HG03457 (cell line): ENCODE results near the gene FRRS1L.

ENCODE experiments used
- ATAC-seq: cut with Tn5 transposase; IDR thresholded peaks from one replicate; pipeline ENCODE4 v1.9.1; 2021; ENCODE audit warnings: moderate number of reproducible peaks; ENCODE audit not compliant: unreplicated experiment

Gene FRRS1L

DNA sequence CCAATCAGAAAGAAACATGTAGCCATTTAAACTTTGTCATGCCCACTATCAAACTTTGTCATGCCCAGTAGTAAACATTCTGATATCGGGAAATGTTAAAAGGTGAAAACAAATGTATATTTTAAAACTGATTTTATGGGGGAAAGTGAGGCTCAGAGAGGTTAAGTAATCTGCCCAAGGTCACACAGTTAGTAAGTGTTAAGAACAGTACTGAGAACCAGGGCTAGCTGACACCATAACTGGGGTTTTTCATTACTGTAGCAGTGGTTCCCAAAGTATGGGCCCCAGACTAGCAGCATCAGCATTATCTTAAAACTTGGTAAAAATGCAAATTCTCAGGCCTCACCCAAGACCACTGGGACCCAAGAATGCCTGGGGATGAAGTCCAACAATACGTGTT is 9.9 kb upstream of the FRRS1L start:
- ATAC-seq, result no peak

DNA sequence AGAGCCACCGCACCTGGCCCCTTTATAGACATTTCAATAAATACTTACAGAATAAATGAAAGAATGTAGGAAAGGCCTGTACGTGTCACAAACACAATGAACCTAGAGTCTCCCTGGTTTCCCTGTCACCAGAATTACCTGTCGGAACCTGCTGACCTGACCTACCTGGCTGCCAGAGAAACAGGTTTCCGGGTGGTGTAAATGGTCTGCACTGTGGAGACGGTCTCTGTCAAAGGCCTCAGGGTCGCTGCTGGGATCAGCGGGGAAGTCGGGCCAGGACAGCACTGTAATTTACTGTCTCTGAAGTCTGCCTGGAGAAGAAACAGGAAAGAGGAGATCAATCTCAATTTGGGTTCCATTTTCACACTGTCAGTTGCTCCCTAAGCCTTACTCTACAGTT is 9.3 kb upstream of the FRRS1L start:
- ATAC-seq, result no peak

DNA sequence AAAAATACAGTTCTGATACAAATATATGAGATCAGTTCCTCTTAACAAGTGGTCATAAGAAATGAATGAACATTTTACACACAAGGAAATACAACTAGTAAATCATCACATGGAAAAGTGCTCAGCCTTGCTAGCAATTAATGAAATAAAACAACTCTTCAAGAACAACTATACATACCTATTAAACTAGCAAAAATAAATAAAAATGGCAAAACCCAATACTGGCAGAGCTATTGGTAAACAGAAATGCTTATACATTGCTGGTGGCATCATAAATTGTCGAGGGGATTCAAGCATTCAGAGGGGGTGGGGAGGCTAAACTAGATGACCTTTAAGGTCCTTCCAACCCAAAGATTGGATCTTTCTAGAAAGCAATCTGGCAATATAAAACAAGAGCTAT is 5.9 kb upstream of the FRRS1L start:
- no peak for ATAC-seq

DNA sequence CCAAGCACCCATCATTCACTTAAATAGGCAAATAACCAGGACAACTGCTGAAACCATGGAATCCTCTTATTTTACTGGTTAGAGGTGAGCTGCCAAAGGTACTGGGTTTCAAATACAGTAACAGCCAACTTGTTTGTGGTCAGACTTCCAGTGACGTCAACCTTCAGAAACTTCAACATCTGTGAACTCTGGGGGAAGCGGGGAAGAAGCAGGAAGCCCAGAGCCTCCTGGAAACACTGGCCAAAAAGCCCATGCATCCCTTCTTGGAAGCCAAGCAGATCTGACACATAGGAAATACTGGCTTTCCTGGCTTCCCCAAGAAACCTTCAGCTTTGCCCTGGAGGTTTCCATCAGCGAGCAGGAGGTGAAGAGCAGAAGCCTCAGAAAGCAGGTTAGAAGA is 4.9 kb upstream of the FRRS1L start:
- ATAC-seq, result no peak

DNA sequence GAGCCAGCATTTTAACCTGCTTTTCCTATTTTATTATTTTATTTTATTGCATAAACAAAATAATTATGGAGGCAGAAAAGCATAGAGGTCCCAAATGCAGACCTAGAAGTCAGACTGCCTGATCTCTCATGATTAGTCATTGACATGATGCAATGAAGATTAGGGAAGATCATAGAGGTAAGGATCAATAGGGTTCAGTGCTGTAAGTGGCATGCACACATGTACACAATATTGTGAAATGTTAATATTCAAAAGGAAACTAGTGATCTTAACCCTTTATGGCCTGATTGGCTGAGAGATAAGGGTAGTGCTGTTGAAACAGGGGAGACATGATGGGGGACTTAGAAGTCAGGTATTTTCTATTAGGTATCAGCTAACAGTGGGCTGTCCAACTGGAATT is 1.1 kb upstream of the FRRS1L start:
- no peak for ATAC-seq

DNA sequence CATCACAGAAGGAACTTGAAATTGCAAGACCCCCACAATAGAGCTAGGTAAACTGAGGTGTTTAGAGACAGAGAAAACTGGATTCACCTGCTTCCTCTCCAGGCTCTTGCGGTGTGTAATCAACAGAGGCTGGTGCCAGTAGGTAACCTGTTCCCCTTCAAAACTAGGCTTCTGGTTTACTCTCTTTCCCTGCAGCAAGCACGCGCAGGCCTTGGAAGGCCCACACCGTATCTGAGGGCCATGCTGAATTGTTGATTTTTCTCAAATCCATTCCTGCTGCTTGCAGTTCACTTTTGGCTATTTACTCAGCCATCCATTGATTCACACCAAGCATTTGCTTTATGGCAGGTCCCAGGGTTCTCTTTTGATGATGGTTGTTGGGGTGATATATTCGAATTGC is 667 bp upstream of the FRRS1L start:
- no peak for ATAC-seq

DNA sequence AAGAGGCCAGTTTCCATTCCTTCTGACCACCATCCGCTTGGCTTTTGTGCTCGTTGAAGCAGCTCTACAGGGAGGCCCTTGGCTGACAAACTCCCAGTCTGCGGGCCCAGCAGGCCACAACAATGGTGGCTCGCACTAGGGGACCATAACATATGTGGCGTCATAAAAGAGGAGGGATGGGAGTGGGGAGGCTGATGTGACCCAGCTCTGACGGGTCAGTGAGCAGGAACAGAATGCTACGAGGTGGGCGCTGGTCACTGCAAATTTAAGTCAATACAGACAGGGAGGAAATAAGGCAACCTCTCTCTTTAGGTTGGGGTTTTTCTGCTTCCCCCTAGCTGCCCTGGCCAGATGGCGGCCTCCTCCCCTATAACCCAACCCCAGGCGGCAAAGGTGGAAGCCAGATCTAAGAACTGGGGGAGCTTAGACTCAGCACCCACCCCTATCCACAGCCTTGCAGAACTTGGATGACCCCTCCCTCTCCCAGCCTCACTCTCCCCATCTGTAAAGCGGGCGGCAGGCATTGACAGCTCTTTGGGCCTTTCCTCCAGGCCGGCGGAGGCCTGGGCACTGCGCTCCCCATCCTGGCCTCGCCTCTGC is 778 bp downstream of the FRRS1L start:
- no peak for ATAC-seq

DNA sequence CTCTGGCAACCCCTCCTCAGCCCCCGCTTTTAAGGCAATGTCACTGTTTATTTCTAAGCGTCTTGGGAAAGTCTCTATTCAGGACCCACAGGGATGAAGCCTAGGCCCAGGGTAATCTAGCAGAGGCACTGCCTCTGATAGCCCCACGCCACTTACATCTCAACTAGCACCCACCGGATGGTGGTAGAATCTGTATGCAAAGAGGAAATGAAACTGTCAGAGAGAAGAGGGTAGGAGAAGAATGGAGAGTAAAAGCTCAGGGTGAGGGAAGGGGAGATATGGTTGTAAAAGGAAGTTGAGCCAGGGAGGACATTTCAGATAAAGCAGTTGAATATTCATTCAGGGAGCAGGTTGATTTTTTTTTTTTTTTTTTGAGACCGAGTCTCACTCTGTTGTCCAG is 3.0 kb downstream of the FRRS1L start:
- ATAC-seq, result no peak

DNA sequence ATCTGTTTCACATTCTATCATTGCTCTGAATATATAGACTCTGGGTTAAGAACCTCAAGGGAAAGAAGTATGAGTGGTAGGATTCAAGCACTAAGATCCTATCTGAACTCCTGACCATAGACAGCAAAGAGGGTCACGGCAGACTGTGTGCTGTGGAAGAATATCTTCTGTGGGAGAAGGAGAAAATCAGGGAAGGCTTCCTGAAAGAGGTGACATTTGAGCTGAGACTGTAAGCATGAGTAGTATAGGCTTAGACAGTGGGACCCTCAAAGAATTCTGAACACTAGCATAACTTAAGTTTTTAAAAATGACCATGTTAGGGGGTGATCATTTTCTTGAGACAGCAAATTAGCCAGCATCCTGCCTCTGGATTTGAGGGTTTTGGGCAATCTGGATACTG is 3.9 kb downstream of the FRRS1L start:
- no peak for ATAC-seq

DNA sequence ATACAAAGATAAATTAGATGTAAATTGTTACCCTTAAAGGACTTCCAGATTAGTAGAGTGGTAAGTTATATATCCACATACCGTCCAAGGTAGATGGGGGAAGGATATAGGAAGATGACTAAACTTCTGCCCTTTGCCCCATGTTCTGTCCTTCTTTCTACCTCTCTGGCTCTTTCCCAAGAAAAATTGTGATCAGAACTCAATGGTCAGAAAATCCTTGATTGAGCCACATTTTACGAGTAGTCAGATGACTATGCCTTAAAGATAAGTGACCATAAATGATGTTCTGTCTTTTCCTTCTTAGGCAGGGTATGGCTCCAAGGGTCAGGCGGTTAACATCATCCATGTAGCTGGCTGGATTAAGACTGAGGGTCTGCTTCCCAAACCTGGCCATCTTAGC is 4.4 kb downstream of the FRRS1L start:
- ATAC-seq, result no peak

DNA sequence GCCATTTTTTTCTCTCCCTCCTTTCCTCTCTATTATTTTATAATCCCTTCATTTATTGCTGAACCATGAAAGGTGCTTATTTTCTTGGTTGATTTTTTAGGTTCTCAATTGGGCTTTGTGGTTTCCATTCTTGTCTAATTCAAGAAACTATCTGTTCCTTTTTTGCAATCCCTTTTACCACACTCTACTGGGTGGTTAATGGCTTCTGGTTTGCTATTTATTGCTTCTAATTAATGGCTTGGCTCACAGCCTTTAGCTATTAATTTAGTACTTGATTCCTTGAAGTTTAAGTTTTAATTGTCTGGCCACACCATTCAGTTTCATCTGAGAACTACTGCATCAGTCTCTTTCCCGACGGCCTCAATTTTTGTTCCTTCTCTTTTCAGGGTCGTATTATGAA is 5.6 kb downstream of the FRRS1L start:
- ATAC-seq, result no peak

DNA sequence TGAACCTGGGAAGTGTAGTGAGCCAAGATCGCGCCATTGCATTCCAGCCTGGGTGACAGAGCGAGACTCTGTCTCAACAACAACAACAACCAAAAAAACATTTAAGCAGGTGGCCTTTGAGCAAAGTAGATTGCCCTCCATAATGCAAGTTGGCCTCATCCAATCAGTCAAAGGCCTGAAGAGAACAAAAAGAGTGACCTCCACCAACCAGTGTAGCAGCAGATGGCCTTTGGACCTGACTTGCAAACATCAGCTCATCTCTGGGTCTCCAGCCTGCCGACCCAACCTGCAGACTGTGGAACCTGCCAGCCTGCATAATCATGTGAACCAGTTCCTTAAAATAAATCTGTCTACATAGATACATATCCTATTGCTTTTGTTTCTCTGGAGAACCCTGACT is 7.5 kb downstream of the FRRS1L start:
- ATAC-seq, result no peak

DNA sequence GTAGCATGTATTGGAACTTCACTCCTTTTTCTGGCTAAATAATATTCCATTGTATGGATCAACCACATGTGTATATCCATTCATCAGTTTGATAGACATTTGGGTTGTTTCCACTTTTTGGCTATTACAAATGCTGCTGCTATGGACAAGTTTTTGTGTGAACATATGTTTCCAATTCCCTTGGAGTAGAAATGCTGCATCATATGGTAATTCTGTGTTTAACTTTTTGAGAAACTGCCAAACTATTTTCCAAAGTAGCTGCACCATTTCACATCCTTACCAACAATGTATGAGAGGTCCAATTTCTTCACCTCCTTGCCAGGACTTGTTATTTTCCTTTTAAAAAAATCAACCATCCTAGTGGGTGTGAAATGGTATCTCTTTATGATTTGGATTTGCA is 8.4 kb downstream of the FRRS1L start:
- no peak for ATAC-seq

DNA sequence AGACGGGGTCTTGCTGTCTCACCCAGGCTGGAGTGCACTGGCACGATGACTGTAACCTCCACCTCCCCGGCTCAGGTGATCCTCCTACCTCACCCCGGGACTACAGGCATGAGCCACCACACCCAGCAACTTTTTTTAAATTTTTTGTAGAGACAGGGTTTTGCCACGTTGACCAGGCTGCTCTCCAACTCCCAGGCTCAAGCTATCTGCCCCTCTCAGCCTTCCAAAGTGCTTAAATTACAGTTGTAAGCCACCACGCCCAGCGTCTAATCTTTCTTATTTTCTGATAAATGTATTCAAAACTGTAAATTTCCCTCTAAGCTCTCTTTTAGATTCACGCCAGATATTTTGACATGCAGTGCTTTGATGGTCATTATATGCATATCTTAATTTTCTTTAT is 10.3 kb downstream of the FRRS1L start:
- ATAC-seq, result no peak

DNA sequence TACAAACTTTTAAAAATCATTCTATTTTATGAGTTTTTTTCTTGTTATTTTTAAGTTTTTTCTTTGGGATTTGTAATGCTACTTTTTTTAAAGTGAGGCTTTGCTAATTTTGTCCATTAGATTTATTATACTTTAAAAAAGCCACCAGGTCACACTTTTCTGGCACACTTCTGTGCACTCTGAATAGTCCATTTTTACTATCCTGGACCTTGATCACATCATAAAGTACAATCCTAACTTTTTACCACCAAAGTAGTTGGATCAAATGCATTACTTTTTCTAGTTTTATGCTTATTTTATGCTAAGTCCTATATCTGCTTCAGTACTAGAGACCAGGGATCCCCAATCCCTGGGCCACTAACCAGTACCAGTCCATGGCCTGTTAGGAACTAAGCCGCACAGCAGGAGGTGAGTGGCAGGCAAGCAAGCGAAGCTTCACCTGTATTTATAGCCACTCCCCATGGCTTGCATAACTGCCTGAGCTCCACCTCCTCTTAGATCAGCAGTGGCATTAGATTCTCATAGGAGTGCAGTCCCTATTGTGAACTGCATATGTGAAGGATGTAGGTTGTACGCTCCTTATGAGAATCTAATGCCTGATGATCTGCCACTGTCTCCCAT is 16.0 kb downstream of the FRRS1L start:
- ATAC-seq, result no peak

DNA sequence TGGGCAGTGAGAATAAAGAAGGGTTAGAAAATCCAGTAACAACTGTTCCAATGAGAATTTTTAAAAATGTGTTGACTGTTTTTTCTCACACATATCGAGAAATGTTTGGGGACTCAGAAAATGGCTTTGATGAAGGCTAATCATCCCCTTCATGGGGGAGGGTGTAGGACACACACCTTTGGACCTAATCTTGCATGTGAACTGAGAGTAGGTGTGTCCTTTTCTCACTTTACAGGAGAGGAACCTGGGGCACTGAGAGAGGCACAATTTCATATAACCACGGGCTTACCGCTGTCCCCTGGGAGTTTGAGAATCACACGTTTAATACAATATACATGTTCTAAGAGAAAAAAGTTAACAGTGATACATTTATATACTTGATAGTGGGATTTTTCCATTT is 17.3 kb downstream of the FRRS1L start:
- no peak for ATAC-seq

DNA sequence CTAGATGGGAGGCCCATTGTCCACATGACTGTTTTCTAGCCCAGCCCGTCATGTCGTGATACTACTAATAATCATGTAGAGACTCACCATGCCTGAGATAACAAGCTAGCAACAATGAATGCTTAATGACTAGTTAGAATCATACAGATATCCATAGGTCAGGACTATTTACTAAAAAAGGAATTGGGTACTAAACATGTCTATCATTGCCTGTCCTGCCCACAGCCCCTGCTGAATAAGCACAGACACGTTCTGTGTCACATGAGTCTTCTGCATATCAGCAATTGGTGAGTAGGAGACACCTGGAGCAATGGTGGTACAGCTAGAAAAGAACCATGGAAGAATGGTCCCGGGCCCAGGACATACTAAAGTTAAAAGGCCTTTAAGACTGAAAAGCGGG is 18.0 kb downstream of the FRRS1L start:
- no peak for ATAC-seq

DNA sequence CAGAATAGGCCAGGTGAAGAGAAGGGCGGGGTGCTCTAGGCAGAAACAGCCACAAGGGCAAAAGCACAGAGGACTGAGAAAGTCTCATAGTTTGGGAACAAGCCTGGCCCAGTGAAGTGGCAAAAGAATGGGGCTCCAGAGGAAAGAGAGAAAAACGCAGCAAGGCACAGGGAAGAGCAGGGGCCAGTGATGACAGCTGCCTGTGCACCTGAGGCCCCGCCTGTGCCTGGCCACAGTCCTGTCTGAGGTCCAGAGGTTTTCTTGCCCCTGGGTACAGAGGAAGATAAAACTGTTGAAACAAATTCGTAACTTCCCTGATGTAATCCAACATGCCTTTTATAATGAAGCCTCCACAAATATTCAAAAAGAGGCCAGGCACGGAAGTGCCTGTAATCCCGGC is 22.0 kb downstream of the FRRS1L start:
- no peak for ATAC-seq

DNA sequence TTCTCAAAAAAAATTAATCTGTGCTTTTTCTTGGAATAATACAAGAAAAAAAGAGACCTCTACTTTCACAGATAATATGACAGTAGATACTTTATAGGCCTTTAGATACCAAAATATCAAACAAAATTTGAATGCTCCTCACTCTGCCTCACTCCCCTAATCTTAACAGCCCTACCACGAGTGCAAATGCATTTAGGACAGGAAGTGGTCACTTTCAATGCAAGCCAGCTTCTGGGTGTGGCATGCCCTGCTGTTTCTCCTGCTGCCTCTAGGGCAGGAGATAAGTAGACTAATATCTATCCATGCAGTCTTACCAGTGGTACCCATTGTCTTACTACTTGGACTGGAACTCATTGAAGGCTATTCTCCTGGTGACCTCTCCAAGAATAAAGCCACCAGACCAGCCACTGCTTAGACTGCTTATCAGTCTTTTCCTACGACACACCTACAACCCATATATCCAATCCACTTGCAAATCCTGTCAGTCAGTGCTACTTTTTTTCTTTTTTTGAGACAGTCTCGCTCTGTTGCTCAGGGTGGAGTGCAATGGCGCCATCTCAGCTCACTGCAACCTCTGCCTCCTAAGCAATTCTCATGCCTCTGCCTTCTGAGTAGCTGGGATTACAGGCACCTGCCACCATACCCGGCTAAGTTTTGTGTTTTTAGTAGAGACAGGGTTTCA is 23.0 kb downstream of the FRRS1L start:
- ATAC-seq, result peak; percentile 98

DNA sequence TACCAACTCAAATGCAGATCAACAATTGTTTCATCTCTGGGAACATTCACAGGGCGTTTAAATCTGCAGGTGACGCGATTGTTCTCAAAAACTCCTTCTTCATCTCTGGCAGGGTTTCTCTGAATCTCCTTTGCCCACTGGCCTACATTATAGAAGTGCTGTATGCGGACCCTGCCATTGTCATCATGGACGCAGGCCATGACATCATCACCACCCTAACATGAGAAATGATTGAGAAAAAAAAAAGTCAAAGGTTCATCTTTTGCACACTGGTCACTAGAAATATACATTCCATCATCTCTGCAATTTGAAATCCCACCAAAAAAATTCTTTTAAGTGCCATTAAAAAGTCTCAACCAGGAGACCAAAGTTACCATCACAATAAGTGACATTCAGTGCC is 25.7 kb downstream of the FRRS1L start:
- ATAC-seq, result no peak

DNA sequence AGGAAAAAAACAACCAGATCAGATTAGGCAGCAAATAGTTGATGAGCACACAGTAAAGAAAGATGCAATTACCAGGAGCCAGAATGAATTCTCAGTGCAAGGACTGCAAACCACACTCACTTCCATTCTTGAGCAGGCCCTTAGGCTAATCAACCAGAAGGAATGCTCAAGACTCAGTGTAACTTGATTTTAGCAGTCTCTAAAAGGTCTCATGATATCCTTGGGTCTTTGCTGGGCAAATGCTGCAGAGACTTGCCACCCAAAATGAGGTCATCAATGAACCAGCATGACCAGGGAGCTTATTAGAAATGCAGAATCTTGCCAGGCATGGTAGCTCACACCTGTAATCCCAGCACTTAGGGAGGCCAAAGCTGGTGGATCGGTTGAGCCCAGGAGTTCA is 27.2 kb downstream of the FRRS1L start:
- ATAC-seq, result no peak

DNA sequence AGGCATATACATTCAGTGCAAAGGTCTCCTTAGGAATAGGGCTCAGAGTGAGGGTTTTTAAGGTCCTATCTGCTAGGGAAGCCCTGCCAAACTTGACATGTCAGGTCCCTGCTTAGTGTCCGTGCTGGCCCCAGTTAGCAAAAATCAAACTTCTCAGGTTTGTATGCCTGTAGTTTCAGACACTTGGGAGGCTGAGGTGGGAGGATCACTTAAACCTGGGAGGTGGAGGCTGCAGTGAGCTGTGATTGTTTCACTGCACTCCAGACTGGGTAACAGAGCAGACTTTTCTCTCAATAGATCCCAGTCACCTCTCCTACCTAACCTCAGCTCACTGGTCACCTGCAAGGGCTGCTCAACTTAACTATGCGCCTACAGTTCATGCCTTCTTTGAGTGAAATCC is 28.6 kb downstream of the FRRS1L start:
- ATAC-seq, result no peak

DNA sequence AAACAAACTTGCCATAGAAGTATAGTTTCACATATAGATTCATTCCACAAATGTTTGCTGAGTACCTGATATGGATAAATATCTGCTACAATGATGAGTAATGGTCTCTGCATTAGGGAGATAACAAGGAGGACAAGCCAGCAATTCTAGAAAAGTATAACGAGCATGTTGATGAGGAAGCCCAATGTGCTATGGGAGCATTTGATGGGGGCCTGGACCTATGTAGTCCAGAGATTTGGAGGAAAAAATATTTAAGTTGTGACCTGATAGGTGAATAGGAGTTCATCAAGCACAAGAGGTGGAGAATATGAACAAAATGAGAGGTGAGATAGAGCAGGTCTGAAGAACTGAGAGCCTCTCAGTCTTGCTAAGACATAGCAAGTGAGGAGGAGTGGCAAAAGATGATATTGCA is 32.9 kb downstream of the FRRS1L start:
- ATAC-seq, result no peak
